ENCODE results near the gene HOPX.
"Not testable (repeated sequence)": the region's sequence is repeated elsewhere in the genome, so short reads cannot be mapped to it uniquely, and the experiment has no call there.

GRCh38 chr4:56726593-56726992, 45.5 kb upstream of the HOPX start:
- not testable (repeated sequence) for TF ChIP-seq CTCF, POLR2A (IDR thresholded peaks at IDR 0.05)
